ENCODE measurements around the gene FHAD1.

DNA sequence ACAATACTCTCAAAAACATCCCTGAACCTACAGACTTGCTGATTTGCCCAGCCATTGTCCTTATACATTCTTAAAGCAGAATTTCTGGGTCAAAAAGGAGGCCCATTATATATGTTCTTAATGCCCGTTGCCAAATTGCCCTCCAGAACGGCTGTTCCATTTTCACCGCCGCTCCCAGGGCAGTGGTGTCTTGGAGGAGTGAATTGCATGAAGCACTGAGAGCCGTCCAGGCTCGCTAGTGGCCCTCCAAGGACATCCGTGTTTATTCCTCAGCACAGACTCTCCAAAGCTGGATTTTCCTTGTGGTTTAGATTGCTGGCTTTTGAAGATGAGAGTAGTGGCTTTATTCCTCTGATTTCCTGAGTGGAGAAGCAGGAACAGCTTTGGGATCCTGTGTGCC is 68.8 kb downstream of the FHAD1 start:
- TF ChIP-seq EZH2 (IDR thresholded peaks at IDR 0.05; ENCODE audit: borderline replicate concordance, insufficient read depth, low read depth, low read length, poor library complexity, severe bottlenecking), result no peak
- no peak for TF ChIP-seq CTCF (IDR thresholded peaks at IDR 0.05)
